Germinal center (tissue), 1 donor: Measurements from ENCODE around the gene KDM2B.
"Not testable (repeated sequence)": the region's sequence is repeated elsewhere in the genome, so short reads cannot be mapped to it uniquely, and the experiment has no call there.

Experiments
- DNase-seq: peaks from one replicate; pipeline ENCODE4 v3.0.0; 2012; ENCODE audit warnings: mixed read lengths, low spot score

KDM2B gene

DNA sequence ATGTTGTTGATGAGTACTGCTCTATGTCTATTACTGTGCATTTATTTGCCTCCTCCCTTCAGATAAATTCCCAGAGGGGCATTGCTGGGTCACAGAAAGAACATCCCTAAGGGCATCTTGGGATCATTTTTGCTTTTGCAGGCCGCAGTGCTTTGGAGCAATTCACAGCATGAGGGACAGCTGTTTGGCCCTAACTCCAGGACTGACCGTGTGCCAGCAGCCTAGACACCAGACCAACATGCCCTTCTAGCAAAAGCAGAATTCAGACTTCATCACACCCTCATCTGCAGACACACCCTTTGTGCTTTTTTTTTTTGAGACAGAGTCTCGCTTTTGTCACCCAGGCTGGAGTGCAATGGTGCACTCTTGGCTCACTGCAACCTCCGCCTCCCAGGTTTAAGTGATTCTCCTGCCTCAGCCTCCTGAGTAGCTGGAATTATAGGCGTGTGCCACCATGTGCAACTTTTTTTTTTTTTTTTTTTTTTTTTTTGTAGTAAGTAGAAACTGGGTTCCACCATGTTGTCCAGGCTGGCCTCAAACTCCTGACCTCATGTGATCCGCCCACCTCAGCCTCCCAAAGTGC lies 149.9 kb downstream of the KDM2B start:
- DNase-seq: no peak

DNA sequence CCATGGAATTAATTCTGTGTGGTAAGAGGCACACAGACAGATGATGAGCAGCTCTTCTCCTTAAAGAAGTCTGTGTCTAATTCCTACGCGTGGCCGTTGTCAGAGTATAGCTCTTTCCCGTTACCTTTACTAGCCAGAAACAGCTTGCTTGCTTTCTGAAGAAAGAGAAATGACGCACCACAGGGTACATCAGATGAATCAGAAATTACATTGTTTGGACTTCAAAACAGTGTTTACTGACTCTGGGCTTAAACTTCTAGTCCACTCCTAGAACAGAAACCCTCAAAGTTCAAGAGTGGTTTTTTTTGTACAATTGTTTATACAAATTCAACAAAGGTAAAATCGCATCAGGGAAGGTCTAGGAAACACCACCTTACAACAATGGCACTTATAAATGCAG lies 151.9 kb downstream of the KDM2B start:
- no peak for DNase-seq

DNA sequence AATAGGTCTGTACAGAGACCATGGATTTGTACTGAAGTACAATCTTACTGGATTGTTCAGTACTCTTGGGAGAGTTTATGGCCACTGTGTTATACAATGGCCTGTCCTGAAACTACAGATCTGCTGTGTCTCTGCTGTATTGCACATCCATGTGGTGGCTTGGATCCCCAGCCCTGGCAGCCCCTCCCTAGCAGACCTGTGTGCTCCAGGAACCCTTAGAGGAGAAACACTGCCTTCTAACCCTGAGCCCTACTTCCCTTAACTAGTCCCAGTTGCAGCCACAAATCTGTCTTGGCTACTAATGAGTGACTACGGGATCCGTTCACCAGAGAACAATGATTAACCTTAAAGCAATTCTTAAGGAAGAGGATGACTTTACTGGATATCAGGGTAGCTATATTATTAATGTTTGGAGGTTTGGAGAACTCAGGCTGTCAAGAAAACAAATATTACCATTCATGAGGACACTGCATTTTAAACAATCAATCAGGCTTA lies 153.2 kb downstream of the KDM2B start:
- DNase-seq: no peak

DNA sequence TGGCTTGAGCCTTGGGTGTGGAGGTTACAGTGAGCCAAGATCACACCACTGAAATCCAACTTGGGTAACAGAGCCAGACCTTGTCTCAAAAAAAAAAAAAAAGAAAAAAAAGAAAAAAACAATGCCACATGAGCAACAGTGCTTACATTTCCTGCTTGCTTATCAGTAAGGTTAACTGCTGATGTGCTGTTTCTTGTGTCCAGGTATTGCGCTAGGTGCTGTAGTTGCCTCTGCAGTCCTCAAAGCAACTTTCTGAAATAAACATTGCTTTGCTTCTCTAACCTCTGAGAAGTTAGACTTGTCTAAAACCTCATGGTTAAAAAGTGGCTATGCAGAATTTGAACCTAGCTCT lies 156.2 kb downstream of the KDM2B start:
- no peak for DNase-seq

DNA sequence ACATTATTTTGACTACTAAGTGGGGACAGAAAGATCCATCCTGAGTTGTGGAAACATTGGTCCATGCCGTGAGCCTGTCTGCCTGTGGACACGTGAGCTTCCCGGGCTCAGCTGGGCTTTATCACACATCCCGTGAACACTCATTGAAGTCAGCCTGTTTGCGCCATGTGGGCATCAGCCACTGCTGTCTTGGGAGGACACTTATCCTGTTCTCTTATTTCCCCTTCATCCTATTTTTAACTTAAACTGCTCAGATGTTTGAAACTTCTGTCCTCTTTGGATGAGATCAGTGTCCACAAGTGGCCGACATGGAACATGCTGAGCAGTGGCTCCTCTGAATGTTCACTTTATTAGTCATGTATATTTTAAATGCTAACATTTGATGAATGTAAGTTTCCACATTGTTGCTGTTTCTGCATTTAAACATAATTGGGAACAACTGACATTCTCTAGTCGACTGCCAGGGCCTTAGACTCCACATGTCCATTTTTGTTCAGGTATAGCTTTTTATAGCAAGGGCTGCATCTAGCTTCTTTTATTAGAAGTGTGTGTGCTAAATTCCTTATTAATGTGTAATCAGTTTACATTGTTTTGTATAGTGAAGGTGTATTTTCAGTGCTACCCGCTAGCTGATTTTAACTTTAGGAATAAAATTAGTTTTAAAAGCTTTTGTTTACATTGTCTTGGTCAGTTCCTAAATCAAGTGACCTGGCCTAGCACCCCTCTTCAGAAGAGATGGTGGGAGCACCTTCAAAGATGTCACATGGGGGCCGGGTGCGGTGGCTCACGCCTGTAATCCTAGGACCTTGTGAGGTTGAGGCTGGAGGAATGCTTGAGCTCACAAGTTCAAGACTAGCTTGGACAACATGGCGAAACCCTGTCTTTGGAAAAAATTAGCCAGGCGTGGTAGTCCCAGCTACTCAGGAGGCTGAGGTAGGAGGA lies 156.9 kb downstream of the KDM2B start:
- DNase-seq: no peak

DNA sequence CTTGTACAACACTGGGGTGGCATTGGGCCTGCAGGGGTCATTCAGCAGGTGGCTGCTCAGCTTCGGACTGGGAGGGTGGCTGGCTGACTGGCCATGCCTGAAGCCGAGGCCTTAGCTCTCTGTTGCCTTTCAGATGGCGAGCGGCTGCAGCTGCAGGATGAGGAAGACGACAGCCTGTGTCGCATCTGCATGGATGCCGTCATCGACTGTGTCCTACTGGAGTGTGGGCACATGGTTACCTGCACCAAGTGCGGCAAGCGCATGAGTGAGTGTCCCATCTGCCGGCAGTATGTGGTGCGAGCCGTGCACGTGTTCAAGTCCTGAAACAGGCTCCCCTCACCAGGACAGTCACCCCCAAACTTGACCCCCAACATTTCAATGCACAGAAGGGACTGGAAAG lies 157.6 kb downstream of the KDM2B start:
- DNase-seq: no peak

DNA sequence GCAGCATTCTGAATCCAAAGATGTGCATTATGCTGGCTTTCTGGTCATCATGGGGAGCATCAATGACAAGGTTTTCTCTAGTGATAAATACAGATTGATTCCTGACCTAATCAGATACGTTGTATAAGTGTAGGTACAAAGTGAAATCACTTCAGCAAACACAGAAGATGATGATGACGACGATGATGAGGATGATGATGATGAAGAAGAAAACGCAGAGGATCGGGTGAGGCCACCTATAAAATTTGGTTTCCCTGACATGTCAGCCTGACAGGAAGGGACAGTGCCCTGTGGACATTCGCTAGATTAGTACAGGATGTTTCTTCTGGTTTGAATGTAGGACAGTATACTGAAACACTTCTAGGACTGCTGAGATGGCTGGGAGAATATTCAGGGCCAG lies 160.7 kb downstream of the KDM2B start:
- no peak for DNase-seq

DNA sequence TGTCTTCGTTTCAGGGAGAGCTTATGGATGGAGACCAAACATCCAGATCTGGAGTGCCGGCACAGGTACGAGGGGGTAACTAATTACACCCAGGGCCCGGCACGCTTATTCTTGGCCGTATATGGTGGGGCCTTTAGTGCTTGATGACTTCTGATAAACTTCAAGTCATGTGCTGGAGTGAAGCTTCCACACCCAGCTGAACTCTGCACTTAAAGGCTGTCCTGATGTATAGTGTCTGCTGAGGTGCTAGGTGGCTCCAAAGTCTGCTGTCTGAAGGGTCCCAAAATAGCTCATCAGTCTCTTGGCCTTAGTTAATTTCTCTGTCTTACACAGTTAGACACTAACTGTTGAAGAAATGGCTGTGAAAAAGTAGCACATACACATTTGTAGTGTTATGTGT lies 163.0 kb downstream of the KDM2B start:
- DNase-seq: no peak

DNA sequence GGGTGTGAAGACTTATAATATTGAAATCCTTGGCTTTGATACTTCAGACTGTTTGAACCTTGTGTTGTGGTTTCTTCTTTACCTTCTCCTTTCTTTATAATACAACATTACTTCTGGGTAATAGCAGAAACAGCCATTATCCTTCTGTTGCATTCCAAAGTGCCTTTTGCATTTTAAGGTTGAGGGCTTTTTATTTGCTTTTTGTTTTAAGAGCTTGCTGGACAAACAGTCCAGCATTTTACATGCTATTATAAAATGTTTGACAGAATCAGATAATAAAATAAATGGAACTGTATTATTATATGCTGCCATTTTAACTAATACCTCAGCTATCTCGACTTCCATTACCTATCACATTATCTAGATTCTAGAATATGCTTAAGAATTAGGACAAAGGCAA lies 166.9 kb downstream of the KDM2B start:
- DNase-seq: no peak

DNA sequence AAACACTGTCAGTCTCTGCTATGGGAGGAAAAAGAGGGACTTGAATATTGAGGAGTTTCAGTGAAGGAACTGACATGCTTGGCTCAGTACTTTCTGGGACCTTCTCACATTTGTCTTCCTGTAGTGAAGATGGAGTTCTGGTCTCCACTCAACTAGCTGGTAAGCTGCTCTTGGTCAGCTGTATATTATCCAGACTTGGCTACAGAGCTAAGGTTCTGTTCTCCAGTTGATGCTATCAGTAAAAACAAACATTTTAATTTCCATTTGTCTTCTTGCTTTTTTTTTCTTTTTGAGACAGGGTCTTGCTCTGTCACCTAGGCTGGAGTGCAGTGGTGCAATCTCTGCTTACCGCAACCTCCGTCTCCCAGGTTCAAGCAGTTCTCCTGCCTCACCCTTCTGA lies 175.6 kb downstream of the KDM2B start:
- DNase-seq: no peak

DNA sequence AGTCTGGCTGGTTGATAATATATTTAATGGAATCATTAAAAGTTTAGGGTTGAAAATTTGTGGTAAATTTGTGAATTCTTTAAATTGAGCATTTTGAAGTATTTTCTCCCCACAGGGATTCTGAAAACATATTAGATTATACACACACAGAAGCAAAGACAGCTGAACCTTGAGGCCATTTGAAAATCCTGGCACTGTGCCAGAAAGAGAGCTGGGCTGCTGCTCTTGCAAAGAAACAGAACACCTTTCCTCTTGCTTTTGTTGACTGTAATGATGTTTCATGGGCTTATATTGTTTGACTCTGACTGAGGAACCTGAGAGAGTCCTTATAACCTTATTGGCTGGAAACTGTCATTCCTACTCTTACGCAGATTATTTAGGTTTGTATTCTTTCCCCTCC lies 176.1 kb downstream of the KDM2B start:
- no peak for DNase-seq

DNA sequence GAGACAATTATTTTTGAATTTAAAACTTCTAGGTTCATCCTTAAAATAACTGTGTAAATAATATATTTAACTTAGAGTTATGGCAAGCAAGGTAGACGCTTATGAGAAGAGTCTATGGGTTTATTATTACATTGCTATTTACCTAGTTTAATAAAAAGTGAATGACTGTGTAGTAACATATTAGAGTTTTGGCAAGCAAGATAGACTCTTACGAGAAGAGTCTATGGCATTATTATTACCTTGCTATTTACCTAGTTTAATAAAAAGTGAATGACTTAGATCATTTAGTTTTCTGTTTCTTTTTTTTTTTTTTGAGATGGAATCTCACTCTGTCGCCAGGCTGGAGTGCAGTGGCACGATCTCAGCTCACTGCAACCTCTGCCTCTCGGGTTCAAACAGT lies 177.1 kb downstream of the KDM2B start:
- DNase-seq: no peak

DNA sequence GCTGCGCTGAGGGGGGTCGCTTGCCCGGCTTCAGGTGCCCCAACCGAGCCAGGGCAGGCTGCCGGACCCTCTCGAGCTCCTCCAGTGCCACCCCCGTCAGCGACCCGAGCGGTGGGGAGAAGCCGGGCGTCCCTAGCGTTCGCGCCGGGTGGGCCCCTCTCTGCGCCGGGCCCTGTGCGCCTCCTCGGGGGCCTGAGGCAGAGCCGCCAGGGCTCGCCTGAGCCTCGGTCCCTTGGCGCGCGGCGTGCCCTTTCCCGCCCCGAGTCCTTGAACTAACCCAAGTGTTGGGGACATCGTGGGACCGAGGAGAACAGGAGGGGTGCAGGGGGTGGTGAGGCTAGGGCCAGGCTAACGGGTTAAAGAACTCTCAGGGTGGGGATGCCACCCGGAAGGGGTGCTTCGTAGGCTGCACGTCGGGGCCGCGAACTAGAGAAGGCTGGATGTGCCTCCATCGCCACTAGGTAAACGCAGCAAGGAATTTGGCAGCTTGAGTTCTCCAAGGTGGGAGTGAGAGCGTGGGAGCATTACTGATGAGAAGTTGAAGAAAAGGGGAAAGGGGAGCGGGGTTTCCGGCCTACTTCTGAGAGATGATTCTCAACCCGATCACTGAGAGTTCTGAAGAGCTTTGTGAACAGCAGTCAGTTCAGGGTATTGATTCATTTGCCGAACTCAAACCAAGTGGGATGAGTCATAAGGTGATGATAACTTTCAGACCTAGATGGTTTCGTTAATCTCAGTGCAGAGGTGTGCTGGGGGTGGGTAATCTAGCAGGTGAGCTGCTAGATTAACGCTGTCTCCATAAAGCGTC lies 180.3 kb downstream of the KDM2B start:
- peak; percentile 22 for DNase-seq

DNA sequence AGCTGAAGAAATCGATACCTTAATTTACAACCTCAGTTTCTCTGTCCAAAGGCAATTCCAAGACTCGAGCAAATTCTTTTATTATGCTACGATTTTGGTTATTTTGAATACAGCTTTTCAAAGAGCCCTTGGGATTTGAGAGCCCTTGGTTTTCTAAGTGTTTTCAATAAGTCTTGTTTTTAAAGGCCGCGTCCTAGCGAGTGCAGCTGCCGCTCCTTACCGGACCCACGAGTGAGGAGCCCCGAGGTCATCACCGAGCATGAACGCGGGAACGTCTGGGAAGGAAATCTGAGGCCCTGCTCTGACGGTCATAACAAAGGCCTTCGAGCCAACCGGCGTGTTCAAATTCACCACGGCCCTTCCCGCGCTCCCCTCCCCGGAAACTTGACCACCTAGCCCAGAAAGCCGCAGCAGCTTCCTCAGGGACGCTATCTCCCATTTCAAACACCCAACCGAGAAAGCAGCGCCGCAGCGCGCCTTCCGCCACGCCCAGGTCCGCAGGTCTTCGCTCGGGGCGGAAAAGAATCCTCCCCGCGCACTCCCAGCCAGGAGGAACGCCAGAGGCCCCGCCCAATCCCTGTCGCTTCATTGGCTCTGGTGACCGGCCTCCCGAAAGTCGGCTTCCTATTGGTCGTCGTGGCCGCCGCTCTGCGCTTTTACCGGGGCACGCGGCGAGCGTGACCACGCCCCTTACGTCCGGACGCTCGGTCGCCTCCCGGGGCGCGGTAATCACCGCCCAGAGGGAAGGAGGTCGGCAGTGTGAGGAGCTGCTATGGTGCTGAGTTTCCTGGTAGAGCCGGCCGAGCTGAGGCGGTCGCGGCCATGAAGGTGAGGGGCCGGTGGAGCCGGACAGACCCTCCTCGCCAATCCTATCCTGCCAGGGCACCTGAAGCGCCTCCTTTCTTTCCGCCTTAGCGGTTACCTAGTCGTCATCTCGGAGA lies 181.2 kb downstream of the KDM2B start, which contains the start of gene RNF34:
TSS of gene RNF34 (plus strand) at position 728 of the 941 bp plus-strand sequence. CDS start at position 823, 95 bp downstream.
- DNase-seq: peak; percentile 98

DNA sequence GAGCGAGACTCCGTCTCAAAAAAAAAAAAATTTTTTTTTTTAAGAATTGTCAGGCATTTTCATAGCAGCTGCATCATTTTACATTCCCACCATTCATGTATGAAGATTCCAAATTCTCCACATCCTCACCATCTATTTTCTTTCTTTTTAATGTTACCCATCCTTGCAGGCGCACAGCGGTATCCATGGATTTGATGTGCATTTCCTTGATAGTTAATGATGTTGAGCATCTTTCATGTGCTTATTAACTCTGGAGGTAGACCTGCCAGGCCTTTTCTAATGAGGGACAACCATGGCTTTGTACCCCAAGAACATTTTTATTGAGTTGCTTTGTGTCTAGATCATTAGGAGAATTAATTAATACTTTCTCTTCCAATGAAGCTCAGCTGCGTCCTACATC lies 182.5 kb downstream of the KDM2B start:
- DNase-seq: no peak

DNA sequence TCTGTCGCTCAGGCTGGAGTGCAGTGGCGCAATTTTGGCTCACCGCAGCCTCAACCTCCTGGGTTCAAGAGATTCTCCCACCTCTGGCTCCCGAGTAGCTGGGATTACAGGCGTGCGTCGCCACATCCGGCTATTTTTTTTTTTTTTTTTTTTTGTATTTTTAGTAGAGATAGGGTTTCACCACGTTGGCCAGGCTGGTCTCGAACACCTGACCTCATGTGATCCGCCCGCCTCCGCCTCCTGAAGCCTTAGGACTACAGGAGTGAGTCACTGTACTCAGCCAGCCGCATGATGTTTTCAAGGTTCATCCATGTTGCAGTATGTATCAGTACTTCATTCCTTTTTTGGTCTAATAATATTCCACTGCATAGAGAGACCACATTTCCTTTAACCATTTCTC lies 183.3 kb downstream of the KDM2B start:
- DNase-seq: no peak

DNA sequence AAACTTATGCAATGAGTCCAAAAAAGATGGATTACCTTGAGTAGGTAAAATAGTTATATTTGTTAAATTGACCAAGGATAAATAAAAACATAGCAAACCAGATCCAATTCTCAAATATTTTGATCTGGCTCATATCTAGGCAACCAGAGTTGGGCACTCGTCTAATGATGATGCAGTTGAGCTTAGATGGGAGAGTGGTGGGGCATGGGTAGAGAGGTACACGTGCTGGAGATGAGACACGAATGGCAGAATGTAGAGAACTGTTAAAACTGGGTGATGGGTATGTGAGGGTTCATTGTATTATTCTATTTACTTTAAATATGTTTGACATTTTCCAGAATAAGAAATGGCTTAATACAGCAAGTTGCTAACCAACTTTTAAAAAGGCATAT lies 188.5 kb downstream of the KDM2B start:
- no peak for DNase-seq

DNA sequence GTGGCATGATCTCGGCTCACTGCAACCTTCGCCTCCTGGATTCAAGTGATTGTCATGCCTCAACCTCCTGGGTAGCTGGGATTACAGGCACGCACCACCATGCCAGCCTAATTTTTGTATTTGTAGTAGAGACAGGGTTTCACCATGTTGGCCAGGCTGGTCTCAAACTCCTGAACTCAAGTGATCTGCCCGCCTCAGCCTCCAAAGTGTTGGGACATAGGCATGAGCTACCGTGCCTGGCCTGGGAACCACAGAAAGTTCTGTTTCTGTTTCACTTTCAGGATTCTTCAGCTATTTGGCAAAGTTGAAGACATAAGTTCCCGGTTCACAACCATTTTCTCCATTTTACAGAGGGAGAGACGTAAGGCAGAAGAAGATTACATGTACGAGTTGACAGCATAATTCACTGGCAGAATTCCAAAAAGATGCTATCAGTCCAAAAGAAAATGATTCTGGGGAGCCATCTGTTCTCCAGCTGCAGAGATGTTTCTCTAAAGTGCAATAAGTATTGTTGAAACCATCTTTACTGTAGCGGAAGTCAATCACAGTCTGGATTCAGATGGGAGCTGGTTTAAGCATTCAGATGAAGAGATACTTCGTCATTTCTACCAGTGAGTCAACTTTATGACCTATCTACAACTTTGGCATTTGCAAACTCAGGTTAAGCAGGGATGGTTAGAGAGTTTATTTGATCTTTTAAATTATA lies 189.1 kb downstream of the KDM2B start:
- DNase-seq: no peak

DNA sequence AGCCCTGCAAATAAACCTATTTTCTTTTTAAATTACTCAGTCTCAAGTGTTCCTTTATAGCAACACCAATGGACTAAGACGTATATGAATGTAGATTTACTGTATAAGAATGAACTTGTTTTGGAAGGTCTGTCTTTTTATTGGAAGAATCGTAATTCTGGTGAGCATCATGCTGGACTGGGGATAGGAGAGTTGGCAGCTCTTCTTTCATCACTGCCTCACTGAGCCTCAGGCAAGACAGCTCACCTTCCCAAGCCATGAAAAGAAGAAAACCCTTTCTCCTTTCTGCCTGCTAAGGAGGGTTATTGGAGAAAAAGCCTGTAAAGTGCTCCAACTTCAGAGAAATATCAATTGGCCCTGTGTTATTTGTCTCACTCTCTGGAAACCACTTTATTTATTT lies 190.0 kb downstream of the KDM2B start:
- no peak for DNase-seq

DNA sequence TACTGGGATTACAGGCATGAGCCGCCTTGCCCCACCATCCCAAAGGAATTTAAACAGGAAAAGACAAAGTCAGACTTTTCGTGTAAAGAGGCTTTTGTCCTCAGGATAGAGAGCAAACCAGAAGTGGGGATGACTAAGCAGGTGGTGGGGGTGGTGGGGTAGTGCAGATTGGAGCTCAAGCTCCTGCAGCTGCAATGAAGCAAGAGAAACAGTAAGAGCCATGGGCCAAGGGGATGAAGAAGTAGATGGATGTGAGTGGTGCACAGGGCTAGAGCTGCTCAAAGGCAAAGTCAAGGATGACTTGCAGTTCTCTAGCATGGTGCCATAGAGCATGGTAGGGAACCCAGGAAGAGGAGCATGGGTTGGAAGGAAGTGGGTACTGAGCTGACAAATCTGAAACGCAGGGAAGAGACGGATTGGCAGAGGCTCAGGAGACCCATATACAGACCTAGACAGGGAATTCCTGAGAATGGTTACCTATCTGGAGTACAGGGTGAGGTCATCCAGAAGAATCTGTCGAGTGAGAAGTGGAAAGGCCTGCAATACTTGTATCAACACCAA lies 192.3 kb downstream of the KDM2B start:
- DNase-seq: no peak

DNA sequence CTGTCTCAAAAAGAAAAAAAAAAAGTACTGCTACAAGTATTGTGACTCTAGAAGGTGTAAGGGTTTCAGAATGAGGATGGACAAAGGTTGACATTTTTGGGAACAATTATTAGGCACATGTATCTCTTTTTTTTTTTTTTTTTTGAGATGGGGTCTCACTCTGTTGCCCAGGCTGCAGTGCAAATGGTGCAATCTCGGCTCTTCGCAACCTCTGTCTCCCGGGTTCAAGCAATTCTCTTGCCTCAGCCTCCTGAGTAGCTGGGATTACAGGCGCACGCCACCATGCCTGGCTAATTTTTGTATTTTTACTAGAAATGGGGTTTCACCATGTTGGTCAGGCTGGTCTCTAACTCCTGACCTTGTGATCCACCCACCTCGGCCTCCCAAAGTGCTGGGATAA lies 195.9 kb downstream of the KDM2B start:
- DNase-seq: not testable (repeated sequence)
